Gastroesophageal sphincter (tissue), 3 donors: Measurements from ENCODE around the gene AK8.

ENCODE experiments used
- CTCF ChIP-seq, 4 experiments: fragments of 200-600 bp in 2 of 4; fragments of 450-650 bp in 2 of 4; sonication (generic) in 1 of 4; IDR thresholded peaks; one replicate each; pipeline ENCODE4 v1.5.1; 2017 to 2019; ENCODE audit warnings: antibody characterized with exemption in 4 of 4, mild to moderate bottlenecking in 2 of 4, moderate library complexity in 2 of 4
- POLR2A ChIP-seq, 2 donors: fragments of 450-650 bp; IDR thresholded peaks; one replicate each; pipeline ENCODE4 v1.6.1; 2017; ENCODE audit warnings: antibody characterized with exemption in 2 of 2, mild to moderate bottlenecking in 2 of 2, moderate library complexity in 1 of 2
- POLR2AphosphoS5 ChIP-seq: sonication (generic); formaldehyde crosslinking; IDR thresholded peaks from one replicate; pipeline ENCODE4 v1.6.1; 2017; ENCODE audit warnings: antibody characterized with exemption

- TF ChIP-seq CTCF (IDR thresholded peaks at IDR 0.05) = no peak
- TF ChIP-seq POLR2A (IDR thresholded peaks at IDR 0.05) = no peak
- no peak for TF ChIP-seq POLR2AphosphoS5
These were observed 198.0 kb downstream of the AK8 start for GRCh38 chr9:132679946-132680625.
